Osteoblast (primary cell): ENCODE data around the gene ZSCAN16. TPM values are rescaled to one million over a fixed set of nuclear protein-coding genes. Genes with fewer than 3 reads are reported as not detected.

Experiments
- DNase-seq: peaks from one replicate; pipeline ENCODE4 v3.0.0; 2011; ENCODE audit warnings: low spot score, mixed read lengths; ENCODE audit not compliant: insufficient read length; ENCODE audit errors: missing footprints
- H2AFZ ChIP-seq: 2 replicates; pipeline ENCODE4 v1.6.0; 2011; ENCODE audit warnings: mild to moderate bottlenecking, low read length
- H3K27ac ChIP-seq: 2 replicates; pipeline ENCODE4 v1.5.1; 2011; ENCODE audit warnings: mild to moderate bottlenecking, low read depth, low read length, moderate library complexity
- H3K27me3 ChIP-seq: 2 replicates; pipeline ENCODE4 v1.6.0; 2012; ENCODE audit warnings: mild to moderate bottlenecking, control low read depth, inconsistent platforms, low read length, moderate library complexity; ENCODE audit not compliant: insufficient read depth
- H3K36me3 ChIP-seq: 2 replicates; pipeline ENCODE4 v1.5.1; 2011; ENCODE audit warnings: mild to moderate bottlenecking, low read length, control low read depth, moderate library complexity; ENCODE audit not compliant: insufficient read depth
- H3K4me1 ChIP-seq: 2 replicates; pipeline ENCODE4 v1.5.1; 2011; ENCODE audit warnings: mild to moderate bottlenecking, low read length, control low read depth, moderate library complexity; ENCODE audit not compliant: insufficient read depth
- H3K4me2 ChIP-seq: 2 replicates; pipeline ENCODE4 v1.6.0; 2011; ENCODE audit warnings: mild to moderate bottlenecking, low read length; ENCODE audit not compliant: insufficient read depth
- H3K4me3 ChIP-seq: fragments of 200-600 bp; sonication (generic); 3 replicates; pipeline ENCODE4 v1.5.1; 2012; ENCODE audit warnings: mild to moderate bottlenecking, low read length, inconsistent platforms; ENCODE audit not compliant: insufficient read depth
- H3K79me2 ChIP-seq: 2 replicates; pipeline ENCODE4 v1.6.0; 2012; ENCODE audit warnings: mild to moderate bottlenecking, low read length, control low read depth, inconsistent platforms; ENCODE audit not compliant: insufficient read depth
- H3K9me3 ChIP-seq: 2 replicates; pipeline ENCODE4 v1.5.1; 2011; ENCODE audit warnings: low read depth, low read length, control low read depth
- H4K20me1 ChIP-seq: 2 replicates; pipeline ENCODE4 v1.6.0; 2012; ENCODE audit warnings: mild to moderate bottlenecking, low read length, control low read depth; ENCODE audit not compliant: insufficient read depth
- CTCF ChIP-seq: IDR thresholded peaks from 2 replicates; pipeline ENCODE4 v1.5.1; 2011; ENCODE audit warnings: mild to moderate bottlenecking, low read depth, low read length, moderate library complexity; ENCODE audit errors: extremely low read depth
- total RNA-seq: library from RNA; depleted of rRNA; stranded (reverse); fragments of >200 nt; gene quantifications from 2 replicates; pipeline ENCODE4 v1.2.3, GENCODE V29; 2012

Gene ZSCAN16
- total RNA-seq, 1 donor: 3.3 TPM

GRCh38 chr6:28140616-28141015 lies 16.2 kb downstream of the ZSCAN16 start:
- TF ChIP-seq CTCF: no peak
- H3K36me3 ChIP-seq: peaks cover 5% of the 10 kb centered on the region
- H3K27ac ChIP-seq: no peak overlapping the region
- H3K4me1 ChIP-seq: peaks cover 22% of the 10 kb centered on the region
- H2AFZ ChIP-seq: peak overlapping the region; percentile 41
- H3K4me2 ChIP-seq: peak overlapping the region; percentile 46
- no peak for DNase-seq
- H4K20me1 ChIP-seq: peaks cover 8% of the 10 kb centered on the region
- peaks cover 63% of the 10 kb centered on the region for H3K79me2 ChIP-seq
- H3K9me3 ChIP-seq: no peaks in the 10 kb centered on the region
- H3K27me3 ChIP-seq: no peaks in the 10 kb centered on the region
- H3K4me3 ChIP-seq: peak overlapping the region; percentile 29

GRCh38 chr6:28141500-28142329 lies 17.3 kb downstream of the ZSCAN16 start, which contains the start of gene ZKSCAN8:
TSS of gene ZKSCAN8 (plus strand) at chr6:28141883. CDS start at chr6:28148408, 6,525 bp downstream.
- H3K4me3 ChIP-seq: peak within 1 kb of the TSS; percentile 86
- H3K27ac ChIP-seq: peak within 1 kb of the TSS; percentile 66
- H4K20me1 ChIP-seq: peaks cover 8% of the 10 kb centered on the region
- peak within 1 kb of the TSS; percentile 98 for H2AFZ ChIP-seq
- H3K27me3 ChIP-seq: no peaks in the 10 kb centered on the region
- H3K4me2 ChIP-seq: peak within 1 kb of the TSS; percentile 87
- H3K36me3 ChIP-seq: peaks cover 5% of the 10 kb centered on the region
- peaks cover 57% of the 10 kb centered on the region for H3K79me2 ChIP-seq
- H3K9me3 ChIP-seq: no peaks in the 10 kb centered on the region
- no peak for TF ChIP-seq CTCF
- DNase-seq: peak; percentile 88
- H3K4me1 ChIP-seq: peaks cover 16% of the 10 kb centered on the region

GRCh38 chr6:28142446-28142845 lies 18.0 kb downstream of the ZSCAN16 start:
- no peak for TF ChIP-seq CTCF
- Histone ChIP-seq H4K20me1 (peaks cover 8% of the 10 kb centered on the region), H2AFZ (no peak overlapping the region), H3K27me3 (no peaks in the 10 kb centered on the region), H3K4me1 (peaks cover 13% of the 10 kb centered on the region), H3K4me2 (peak overlapping the region; percentile 87), H3K27ac (peak overlapping the region; percentile 66), H3K79me2 (peaks cover 50% of the 10 kb centered on the region), H3K4me3 (peak overlapping the region; percentile 86), H3K9me3 (no peaks in the 10 kb centered on the region), H3K36me3 (peaks cover 5% of the 10 kb centered on the region)
- no peak for DNase-seq

- Histone ChIP-seq H3K27ac (no peak overlapping the region), H3K27me3 (no peaks in the 10 kb centered on the region), H3K36me3 (peaks cover 30% of the 10 kb centered on the region), H3K9me3 (no peaks in the 10 kb centered on the region), H3K4me2 (no peak overlapping the region), H4K20me1 (peaks cover 8% of the 10 kb centered on the region), H3K4me1 (peaks cover 6% of the 10 kb centered on the region), H3K79me2 (peaks cover 61% of the 10 kb centered on the region), H3K4me3 (no peak overlapping the region), H2AFZ (no peak overlapping the region)
- TF ChIP-seq CTCF: no peak
- no peak for DNase-seq
Observed at GRCh38 chr6:28145231-28145630, 20.8 kb downstream of the ZSCAN16 start.
